ENCODE data around the gene RDH5. TPM values are rescaled to one million over a fixed set of nuclear protein-coding genes. Genes with fewer than 3 reads are reported as not detected.

RDH5 gene
- total RNA-seq, 1 experiment from 2014 or later, result 12.6 TPM

- no peaks in the 10 kb centered on the region for H3K4me1 ChIP-seq (replicated peaks; ENCODE audit: insufficient read depth)
- peaks cover 44% of the 10 kb centered on the region for H3K27me3 ChIP-seq (ENCODE audit: insufficient read depth, low read depth)
- CTCF ChIA-PET, result no interaction called here
- no peak overlapping the region for H2AFZ ChIP-seq
- intact Hi-C loops (cut with micrococcal nuclease; ENCODE audit: unreplicated experiment), result no loop called here
- no TSS peak for BruUV-seq (replicated peaks)
- no peak overlapping the region for H3K27ac ChIP-seq
- no peak for DNase-seq
- H3K4me2 ChIP-seq, result no peak overlapping the region
- H3K36me3 ChIP-seq (ENCODE audit: low read depth), result no peaks in the 10 kb centered on the region
- H3K9me3 ChIP-seq (ENCODE audit: insufficient read depth, low read depth), result no peaks in the 10 kb centered on the region
- no peaks in the 10 kb centered on the region for H3K9me2 ChIP-seq (ENCODE audit: insufficient read depth)
- POLR2A ChIA-PET (ENCODE audit: unreplicated experiment), result no interaction called here
- TF ChIP-seq EZH2 (IDR thresholded peaks at IDR 0.05; ENCODE audit: low read depth) (no peak), CTCF (conservative IDR thresholded peaks at IDR 0.05) (no peak)
- H3F3A ChIP-seq (ENCODE audit: insufficient read depth, low read depth), result no peaks in the 10 kb centered on the region
- no peaks in the 10 kb centered on the region for H3K79me2 ChIP-seq (ENCODE audit: low read depth)
- H3K4me3 ChIP-seq, result no peak overlapping the region
- no peaks in the 10 kb centered on the region for H4K20me1 ChIP-seq (ENCODE audit: insufficient read depth)
Observed at GRCh38 chr12:55695349-55695748, 24.8 kb upstream of the RDH5 start.

- no peak overlapping the region for H3K27ac ChIP-seq
- peaks cover 44% of the 10 kb centered on the region for H3K27me3 ChIP-seq (ENCODE audit: insufficient read depth, low read depth)
- no TSS peak for BruUV-seq (replicated peaks)
- no peak for DNase-seq
- no peaks in the 10 kb centered on the region for H3K9me2 ChIP-seq (ENCODE audit: insufficient read depth)
- no peaks in the 10 kb centered on the region for H3K79me2 ChIP-seq (ENCODE audit: low read depth)
- POLR2A ChIA-PET (ENCODE audit: unreplicated experiment), result no interaction called here
- H3K36me3 ChIP-seq (ENCODE audit: low read depth), result no peaks in the 10 kb centered on the region
- TF ChIP-seq CTCF (conservative IDR thresholded peaks at IDR 0.05) (no peak), EZH2 (IDR thresholded peaks at IDR 0.05; ENCODE audit: low read depth) (no peak)
- H2AFZ ChIP-seq, result no peak overlapping the region
- no peaks in the 10 kb centered on the region for H4K20me1 ChIP-seq (ENCODE audit: insufficient read depth)
- H3F3A ChIP-seq (ENCODE audit: insufficient read depth, low read depth), result no peaks in the 10 kb centered on the region
- intact Hi-C loops (cut with micrococcal nuclease; ENCODE audit: unreplicated experiment), result no loop called here
- CTCF ChIA-PET, result no interaction called here
- H3K4me3 ChIP-seq, result no peak overlapping the region
- no peaks in the 10 kb centered on the region for H3K9me3 ChIP-seq (ENCODE audit: insufficient read depth, low read depth)
- no peaks in the 10 kb centered on the region for H3K4me1 ChIP-seq (replicated peaks; ENCODE audit: insufficient read depth)
- H3K4me2 ChIP-seq, result no peak overlapping the region
Observed at GRCh38 chr12:55696141-55696540, 24.1 kb upstream of the RDH5 start.

GRCh38 chr12:55696796-55697462, 23.3 kb upstream of the RDH5 start:
- Histone ChIP-seq H2AFZ (no peak overlapping the region), H3K4me3 (no peak overlapping the region), H3K4me1 (replicated peaks; ENCODE audit: insufficient read depth) (no peaks in the 10 kb centered on the region), H4K20me1 (ENCODE audit: insufficient read depth) (no peaks in the 10 kb centered on the region), H3K9me3 (ENCODE audit: insufficient read depth, low read depth) (no peaks in the 10 kb centered on the region), H3K79me2 (ENCODE audit: low read depth) (no peaks in the 10 kb centered on the region), H3F3A (ENCODE audit: insufficient read depth, low read depth) (no peaks in the 10 kb centered on the region), H3K27me3 (ENCODE audit: insufficient read depth, low read depth) (peaks cover 44% of the 10 kb centered on the region), H3K9me2 (ENCODE audit: insufficient read depth) (no peaks in the 10 kb centered on the region), H3K4me2 (no peak overlapping the region), H3K27ac (no peak overlapping the region), H3K36me3 (ENCODE audit: low read depth) (no peaks in the 10 kb centered on the region)
- CTCF ChIA-PET, result no interaction called here
- no TSS peak for BruUV-seq (replicated peaks)
- no peak for TF ChIP-seq CTCF (conservative IDR thresholded peaks at IDR 0.05)
- TF ChIP-seq EZH2 (IDR thresholded peaks at IDR 0.05; ENCODE audit: low read depth), result no peak
- POLR2A ChIA-PET (ENCODE audit: unreplicated experiment), result no interaction called here
- intact Hi-C loops (cut with micrococcal nuclease; ENCODE audit: unreplicated experiment), result no loop called here
- DNase-seq, result no peak
